ENCODE results near the gene CCT2. TPM values are rescaled to one million over a fixed set of nuclear protein-coding genes. Genes with fewer than 3 reads are reported as not detected.

Gene CCT2
- total and polyA plus RNA-seq, 9 of the 15 experiments (the other 6 are each of a cell fraction or from before 2014, with no cell fraction given), result 341 to 738 (median 490) TPM

DNA sequence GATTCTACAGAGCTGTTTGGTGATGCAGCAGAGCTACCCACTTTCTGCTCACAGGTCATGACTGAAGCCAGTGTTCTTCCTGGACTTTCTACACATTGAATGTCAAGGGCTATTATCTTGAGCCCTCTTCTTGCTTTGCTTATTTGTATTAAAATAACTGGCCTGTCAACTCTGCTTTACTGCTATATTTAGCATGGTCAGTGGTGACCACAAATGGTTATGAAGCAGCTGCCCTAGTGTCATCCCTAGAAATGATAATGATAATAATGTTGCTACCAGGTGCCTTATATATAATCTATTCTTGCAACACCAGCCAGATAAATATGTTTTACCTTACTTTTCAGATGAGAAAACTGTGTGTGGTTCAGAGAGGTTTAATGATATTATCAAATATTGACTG lies 28.1 kb downstream of the CCT2 start:
- no peaks in the 10 kb centered on the region for H3K9me1 ChIP-seq (ENCODE audit: control insufficient read depth, insufficient read depth, low read length)
- H3K27ac ChIP-seq (ENCODE audit: extremely low read depth, low read depth, low read length), result no peak overlapping the region
- no peak overlapping the region; the same call in 1 of the 2 replicates for H3K4me2 ChIP-seq (ENCODE audit: insufficient read depth, low read length)
- no peaks in the 10 kb centered on the region for H3K9me3 ChIP-seq (replicated peaks; ENCODE audit: control insufficient read depth, insufficient read depth, low read depth, low read length)
- H3K36me3 ChIP-seq (ENCODE audit: control insufficient read depth, insufficient read depth, low read length), result no peaks in the 10 kb centered on the region
- ChIA-PET CTCF (ENCODE audit: low intra/inter-chr PET ratio) (no interaction called here), POLR2A (no interaction called here)
- in situ Hi-C loops (cut with MboI), result no loop called here
- H2AFZ ChIP-seq (ENCODE audit: low read depth, low read length), result no peak overlapping the region
- no peaks in the 10 kb centered on the region; a peak in 1 of 5 replicates for H3K27me3 ChIP-seq (ENCODE audit: control insufficient read depth in 2 of 2, insufficient read depth in 2 of 2, low read length in 2 of 2)
- no peaks in the 10 kb centered on the region for H3K79me2 ChIP-seq (ENCODE audit: control insufficient read depth, insufficient read depth, low read length)
- peaks cover 10 to 12% of the 10 kb centered on the region in 2 experiments; a peak in 4 of 5 replicates for H3K4me1 ChIP-seq (replicated peaks in 1 of 2; ENCODE audit: control insufficient read depth in 2 of 2, insufficient read depth in 2 of 2, low read length in 2 of 2)
- no peak for DNase-seq (ENCODE audit: extremely low read depth in 1 of 4, low spot score in 3 of 4)
- ATAC-seq, result no peak
- no peaks in the 10 kb centered on the region for H4K20me1 ChIP-seq (replicated peaks; ENCODE audit: control insufficient read depth, insufficient read depth, low read length)
- no TSS peak for BruUV-seq (replicated peaks)
- intact Hi-C loops (cut with micrococcal nuclease), result no loop called here
- H3K4me3 ChIP-seq, result no peak overlapping the region
- no peak for FAIRE-seq
- H3K9ac ChIP-seq (ENCODE audit: insufficient read depth in 1 of 2, low read depth in 2 of 2, low read length in 2 of 2), result no peak overlapping the region; a peak in 1 of 4 replicates
- TF ChIP-seq, protein P1, sequence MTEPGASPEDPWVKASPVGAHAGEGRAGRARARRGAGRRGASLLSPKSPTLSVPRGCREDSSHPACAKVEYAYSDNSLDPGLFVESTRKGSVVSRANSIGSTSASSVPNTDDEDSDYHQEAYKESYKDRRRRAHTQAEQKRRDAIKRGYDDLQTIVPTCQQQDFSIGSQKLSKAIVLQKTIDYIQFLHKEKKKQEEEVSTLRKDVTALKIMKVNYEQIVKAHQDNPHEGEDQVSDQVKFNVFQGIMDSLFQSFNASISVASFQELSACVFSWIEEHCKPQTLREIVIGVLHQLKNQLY (CRISPR knock-in tag; conservative IDR thresholded peaks at IDR 0.05), result no peak
- no peak for TF ChIP-seq BMI1 (IDR thresholded peaks at IDR 0.05; ENCODE audit: low read length)
- TF ChIP-seq TGIF2 (CRISPR knock-in tag; IDR thresholded peaks at IDR 0.05), result no peak
- TF ChIP-seq, protein P2, sequence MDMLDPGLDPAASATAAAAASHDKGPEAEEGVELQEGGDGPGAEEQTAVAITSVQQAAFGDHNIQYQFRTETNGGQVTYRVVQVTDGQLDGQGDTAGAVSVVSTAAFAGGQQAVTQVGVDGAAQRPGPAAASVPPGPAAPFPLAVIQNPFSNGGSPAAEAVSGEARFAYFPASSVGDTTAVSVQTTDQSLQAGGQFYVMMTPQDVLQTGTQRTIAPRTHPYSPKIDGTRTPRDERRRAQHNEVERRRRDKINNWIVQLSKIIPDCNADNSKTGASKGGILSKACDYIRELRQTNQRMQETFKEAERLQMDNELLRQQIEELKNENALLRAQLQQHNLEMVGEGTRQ (CRISPR knock-in tag; IDR thresholded peaks at IDR 0.05), result no peak
- TF ChIP-seq ZKSCAN3 (CRISPR knock-in tag; IDR thresholded peaks at IDR 0.05), result no peak
- TF ChIP-seq HCFC1 (IDR thresholded peaks at IDR 0.05; ENCODE audit: low read depth, low read length), result no peak
- TF ChIP-seq CC2D1A (IDR thresholded peaks at IDR 0.05), result no peak
- TF ChIP-seq, protein P3, sequence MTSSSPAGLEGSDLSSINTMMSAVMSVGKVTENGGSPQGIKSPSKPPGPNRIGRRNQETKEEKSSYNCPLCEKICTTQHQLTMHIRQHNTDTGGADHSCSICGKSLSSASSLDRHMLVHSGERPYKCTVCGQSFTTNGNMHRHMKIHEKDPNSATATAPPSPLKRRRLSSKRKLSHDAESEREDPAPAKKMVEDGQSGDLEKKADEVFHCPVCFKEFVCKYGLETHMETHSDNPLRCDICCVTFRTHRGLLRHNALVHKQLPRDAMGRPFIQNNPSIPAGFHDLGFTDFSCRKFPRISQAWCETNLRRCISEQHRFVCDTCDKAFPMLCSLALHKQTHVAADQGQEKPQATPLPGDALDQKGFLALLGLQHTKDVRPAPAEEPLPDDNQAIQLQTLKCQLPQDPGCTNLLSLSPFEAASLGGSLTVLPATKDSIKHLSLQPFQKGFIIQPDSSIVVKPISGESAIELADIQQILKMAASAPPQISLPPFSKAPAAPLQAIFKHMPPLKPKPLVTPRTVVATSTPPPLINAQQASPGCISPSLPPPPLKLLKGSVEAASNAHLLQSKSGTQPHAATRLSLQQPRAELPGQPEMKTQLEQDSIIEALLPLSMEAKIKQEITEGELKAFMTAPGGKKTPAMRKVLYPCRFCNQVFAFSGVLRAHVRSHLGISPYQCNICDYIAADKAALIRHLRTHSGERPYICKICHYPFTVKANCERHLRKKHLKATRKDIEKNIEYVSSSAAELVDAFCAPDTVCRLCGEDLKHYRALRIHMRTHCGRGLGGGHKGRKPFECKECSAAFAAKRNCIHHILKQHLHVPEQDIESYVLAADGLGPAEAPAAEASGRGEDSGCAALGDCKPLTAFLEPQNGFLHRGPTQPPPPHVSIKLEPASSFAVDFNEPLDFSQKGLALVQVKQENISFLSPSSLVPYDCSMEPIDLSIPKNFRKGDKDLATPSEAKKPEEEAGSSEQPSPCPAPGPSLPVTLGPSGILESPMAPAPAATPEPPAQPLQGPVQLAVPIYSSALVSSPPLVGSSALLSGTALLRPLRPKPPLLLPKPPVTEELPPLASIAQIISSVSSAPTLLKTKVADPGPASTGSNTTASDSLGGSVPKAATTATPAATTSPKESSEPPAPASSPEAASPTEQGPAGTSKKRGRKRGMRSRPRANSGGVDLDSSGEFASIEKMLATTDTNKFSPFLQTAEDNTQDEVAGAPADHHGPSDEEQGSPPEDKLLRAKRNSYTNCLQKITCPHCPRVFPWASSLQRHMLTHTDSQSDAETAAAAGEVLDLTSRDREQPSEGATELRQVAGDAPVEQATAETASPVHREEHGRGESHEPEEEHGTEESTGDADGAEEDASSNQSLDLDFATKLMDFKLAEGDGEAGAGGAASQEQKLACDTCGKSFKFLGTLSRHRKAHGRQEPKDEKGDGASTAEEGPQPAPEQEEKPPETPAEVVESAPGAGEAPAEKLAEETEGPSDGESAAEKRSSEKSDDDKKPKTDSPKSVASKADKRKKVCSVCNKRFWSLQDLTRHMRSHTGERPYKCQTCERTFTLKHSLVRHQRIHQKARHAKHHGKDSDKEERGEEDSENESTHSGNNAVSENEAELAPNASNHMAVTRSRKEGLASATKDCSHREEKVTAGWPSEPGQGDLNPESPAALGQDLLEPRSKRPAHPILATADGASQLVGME (CRISPR knock-in tag; IDR thresholded peaks at IDR 0.05), result no peak
- TF ChIP-seq, protein P4, sequence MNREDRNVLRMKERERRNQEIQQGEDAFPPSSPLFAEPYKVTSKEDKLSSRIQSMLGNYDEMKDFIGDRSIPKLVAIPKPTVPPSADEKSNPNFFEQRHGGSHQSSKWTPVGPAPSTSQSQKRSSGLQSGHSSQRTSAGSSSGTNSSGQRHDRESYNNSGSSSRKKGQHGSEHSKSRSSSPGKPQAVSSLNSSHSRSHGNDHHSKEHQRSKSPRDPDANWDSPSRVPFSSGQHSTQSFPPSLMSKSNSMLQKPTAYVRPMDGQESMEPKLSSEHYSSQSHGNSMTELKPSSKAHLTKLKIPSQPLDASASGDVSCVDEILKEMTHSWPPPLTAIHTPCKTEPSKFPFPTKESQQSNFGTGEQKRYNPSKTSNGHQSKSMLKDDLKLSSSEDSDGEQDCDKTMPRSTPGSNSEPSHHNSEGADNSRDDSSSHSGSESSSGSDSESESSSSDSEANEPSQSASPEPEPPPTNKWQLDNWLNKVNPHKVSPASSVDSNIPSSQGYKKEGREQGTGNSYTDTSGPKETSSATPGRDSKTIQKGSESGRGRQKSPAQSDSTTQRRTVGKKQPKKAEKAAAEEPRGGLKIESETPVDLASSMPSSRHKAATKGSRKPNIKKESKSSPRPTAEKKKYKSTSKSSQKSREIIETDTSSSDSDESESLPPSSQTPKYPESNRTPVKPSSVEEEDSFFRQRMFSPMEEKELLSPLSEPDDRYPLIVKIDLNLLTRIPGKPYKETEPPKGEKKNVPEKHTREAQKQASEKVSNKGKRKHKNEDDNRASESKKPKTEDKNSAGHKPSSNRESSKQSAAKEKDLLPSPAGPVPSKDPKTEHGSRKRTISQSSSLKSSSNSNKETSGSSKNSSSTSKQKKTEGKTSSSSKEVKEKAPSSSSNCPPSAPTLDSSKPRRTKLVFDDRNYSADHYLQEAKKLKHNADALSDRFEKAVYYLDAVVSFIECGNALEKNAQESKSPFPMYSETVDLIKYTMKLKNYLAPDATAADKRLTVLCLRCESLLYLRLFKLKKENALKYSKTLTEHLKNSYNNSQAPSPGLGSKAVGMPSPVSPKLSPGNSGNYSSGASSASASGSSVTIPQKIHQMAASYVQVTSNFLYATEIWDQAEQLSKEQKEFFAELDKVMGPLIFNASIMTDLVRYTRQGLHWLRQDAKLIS (CRISPR knock-in tag; IDR thresholded peaks at IDR 0.05), result no peak
